Smooth muscle cell (in vitro differentiated cells): ENCODE data around the gene LAMA5. TPM values are rescaled to one million over a fixed set of nuclear protein-coding genes. Genes with fewer than 3 reads are reported as not detected.

Experiments used
- DNase-seq: peaks from one replicate; lab custom pipeline; 2025; ENCODE audit not compliant: unreplicated experiment; lab: John Stamatoyannopoulos, UW
- H2AFZ ChIP-seq: fragments of 200-600 bp; sonication (generic); 2 replicates; pipeline ENCODE4 v1.6.0; 2016; ENCODE audit warnings: antibody characterized with exemption, low read depth, mild to moderate bottlenecking
- H3F3A ChIP-seq: fragments of 200-600 bp; sonication (generic); 2 replicates; pipeline ENCODE4 v1.6.0; 2017; ENCODE audit warnings: antibody characterized with exemption, low read depth
- H3K27ac ChIP-seq: fragments of 200-600 bp; sonication (generic); 2 replicates; pipeline ENCODE4 v1.5.1; 2016; ENCODE audit warnings: low read depth, mild to moderate bottlenecking
- H3K27me3 ChIP-seq: fragments of 200-600 bp; sonication (generic); 2 replicates; pipeline ENCODE4 v1.6.1; 2016; ENCODE audit warnings: low read depth, mild to moderate bottlenecking
- H3K36me3 ChIP-seq: fragments of 200-600 bp; sonication (generic); 2 replicates; pipeline ENCODE4 v1.5.1; 2016; ENCODE audit warnings: low read depth
- H3K4me1 ChIP-seq: fragments of 200-600 bp; sonication (generic); 2 replicates; pipeline ENCODE4 v1.5.1; 2016; ENCODE audit warnings: low read depth
- H3K4me2 ChIP-seq: fragments of 200-600 bp; sonication (generic); 2 replicates; pipeline ENCODE4 v1.6.0; 2016; ENCODE audit warnings: mild to moderate bottlenecking
- H3K4me3 ChIP-seq: fragments of 200-600 bp; sonication (generic); 2 replicates; pipeline ENCODE4 v1.5.1; 2016; ENCODE audit warnings: mild to moderate bottlenecking
- H3K79me2 ChIP-seq: fragments of 200-600 bp; sonication (generic); 2 replicates; pipeline ENCODE4 v1.6.0; 2016; ENCODE audit warnings: low read depth, mild to moderate bottlenecking
- H3K9ac ChIP-seq: fragments of 200-600 bp; sonication (generic); 2 replicates; pipeline ENCODE4 v1.6.0; 2016; ENCODE audit warnings: low read depth
- H3K9me3 ChIP-seq: fragments of 200-600 bp; sonication (generic); replicated peaks from 2 replicates; pipeline ENCODE4 v1.5.1; 2016; ENCODE audit warnings: low read depth
- H4K20me1 ChIP-seq: fragments of 200-600 bp; sonication (generic); 2 replicates; pipeline ENCODE4 v1.6.0; 2016; ENCODE audit warnings: low read depth
- WGBS: methylation state at CpG from one replicate; pipeline ENCODE4 v1.1.7; 2016; ENCODE audit warnings: low lambda C conversion rate; 5-methylcytosine and 5-hydroxymethylcytosine counted together
- polyA plus RNA-seq: library from polyadenylated mRNA; unstranded; fragments of >200 nt; fragmentation: Nextera tagmentation; extraction: Ambion mirVana; gene quantifications from 2 replicates; pipeline ENCODE4 v1.2.1, GENCODE V29; 2016
- total RNA-seq: library from RNA; depleted of rRNA; stranded (reverse); fragments of >200 nt; gene quantifications from 2 replicates; pipeline ENCODE4 v1.2.3, GENCODE V29; 2014
- TF ChIP-seq, protein P1 (sequence below): fragments of 200-600 bp; sonication (generic); IDR thresholded peaks from 2 replicates; pipeline ENCODE4 v1.5.1; 2017; ENCODE audit warnings: borderline replicate concordance, mild to moderate bottlenecking, antibody characterized with exemption; ENCODE audit not compliant: insufficient read depth, poor library complexity, severe bottlenecking

Gene LAMA5
- total and polyA plus RNA-seq, 2 experiments from 2014 or later: 27.5 to 27.6 TPM

DNA sequence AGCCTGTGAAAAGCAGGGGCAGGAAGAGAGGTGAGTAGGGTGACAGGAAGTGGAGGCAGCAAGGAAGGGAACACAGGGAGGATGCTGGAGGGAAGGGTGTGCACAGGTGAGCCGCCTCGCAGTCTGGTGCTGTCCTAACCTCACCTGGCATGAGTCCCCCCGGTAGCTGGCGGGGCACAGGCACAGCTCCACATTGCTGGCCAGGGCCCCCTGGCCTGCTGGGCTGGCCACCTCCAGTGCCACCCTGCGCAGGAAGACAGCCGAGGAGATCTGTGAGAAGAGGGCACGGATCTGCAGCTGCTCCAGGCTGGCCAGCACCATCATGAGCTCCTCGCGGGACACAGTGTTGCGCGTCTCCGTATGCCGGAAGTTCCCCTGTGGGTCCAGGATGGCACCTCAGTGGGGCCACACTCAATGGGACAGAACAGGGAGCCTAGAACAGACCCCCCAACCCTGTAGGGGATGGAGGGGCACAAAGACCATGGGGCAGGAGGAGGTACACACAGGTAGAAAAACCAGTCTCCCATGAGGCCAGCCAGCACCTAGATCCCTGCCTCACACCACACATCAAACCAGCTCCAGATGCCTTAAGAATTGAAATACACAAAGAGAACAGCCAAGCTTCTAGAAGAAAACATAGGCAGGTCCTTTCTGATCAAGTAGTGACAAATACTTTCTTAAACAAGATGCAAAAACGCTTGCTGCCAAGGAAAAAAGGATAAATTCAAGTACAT lies 41.8 kb downstream of the LAMA5 start:
- no peak overlapping the region for H3K27ac ChIP-seq
- 89% methylated on average over 14 of the region's 14 CpGs for WGBS
- DNase-seq: no peak
- H3K4me2 ChIP-seq: no peak overlapping the region
- H3F3A ChIP-seq: no peaks in the 10 kb centered on the region
- no peaks in the 10 kb centered on the region for H3K79me2 ChIP-seq
- no peaks in the 10 kb centered on the region for H3K9me3 ChIP-seq
- H3K36me3 ChIP-seq: no peaks in the 10 kb centered on the region
- H3K9ac ChIP-seq: no peak overlapping the region
- TF ChIP-seq, protein P1, sequence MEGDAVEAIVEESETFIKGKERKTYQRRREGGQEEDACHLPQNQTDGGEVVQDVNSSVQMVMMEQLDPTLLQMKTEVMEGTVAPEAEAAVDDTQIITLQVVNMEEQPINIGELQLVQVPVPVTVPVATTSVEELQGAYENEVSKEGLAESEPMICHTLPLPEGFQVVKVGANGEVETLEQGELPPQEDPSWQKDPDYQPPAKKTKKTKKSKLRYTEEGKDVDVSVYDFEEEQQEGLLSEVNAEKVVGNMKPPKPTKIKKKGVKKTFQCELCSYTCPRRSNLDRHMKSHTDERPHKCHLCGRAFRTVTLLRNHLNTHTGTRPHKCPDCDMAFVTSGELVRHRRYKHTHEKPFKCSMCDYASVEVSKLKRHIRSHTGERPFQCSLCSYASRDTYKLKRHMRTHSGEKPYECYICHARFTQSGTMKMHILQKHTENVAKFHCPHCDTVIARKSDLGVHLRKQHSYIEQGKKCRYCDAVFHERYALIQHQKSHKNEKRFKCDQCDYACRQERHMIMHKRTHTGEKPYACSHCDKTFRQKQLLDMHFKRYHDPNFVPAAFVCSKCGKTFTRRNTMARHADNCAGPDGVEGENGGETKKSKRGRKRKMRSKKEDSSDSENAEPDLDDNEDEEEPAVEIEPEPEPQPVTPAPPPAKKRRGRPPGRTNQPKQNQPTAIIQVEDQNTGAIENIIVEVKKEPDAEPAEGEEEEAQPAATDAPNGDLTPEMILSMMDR: no peak
- no peaks in the 10 kb centered on the region for H3K4me1 ChIP-seq
- H3K27me3 ChIP-seq: no peaks in the 10 kb centered on the region
- no peak overlapping the region for H2AFZ ChIP-seq
- no peaks in the 10 kb centered on the region for H4K20me1 ChIP-seq
- H3K4me3 ChIP-seq: no peak overlapping the region

GRCh38 chr20:62323980-62324906 lies 42.9 kb downstream of the LAMA5 start:
- Histone ChIP-seq H3K4me3 (no peak overlapping the region), H3K27me3 (no peaks in the 10 kb centered on the region), H3K79me2 (no peaks in the 10 kb centered on the region), H3K27ac (no peak overlapping the region), H3K36me3 (no peaks in the 10 kb centered on the region), H3F3A (no peaks in the 10 kb centered on the region), H3K4me1 (no peaks in the 10 kb centered on the region), H3K4me2 (no peak overlapping the region), H3K9ac (no peak overlapping the region), H3K9me3 (no peaks in the 10 kb centered on the region), H2AFZ (no peak overlapping the region), H4K20me1 (no peaks in the 10 kb centered on the region)
- TF ChIP-seq, protein P1: no peak
- 93% methylated on average over 25 of the region's 25 CpGs for WGBS
- DNase-seq: no peak

GRCh38 chr20:62323146-62323979 lies 43.7 kb downstream of the LAMA5 start:
- no peak overlapping the region for H3K4me2 ChIP-seq
- WGBS: 95% methylated on average over 43 of the region's 52 CpGs
- H3K79me2 ChIP-seq: no peaks in the 10 kb centered on the region
- TF ChIP-seq, protein P1: no peak
- no peak overlapping the region for H3K9ac ChIP-seq
- no peak overlapping the region for H3K27ac ChIP-seq
- no peak overlapping the region for H2AFZ ChIP-seq
- H3K9me3 ChIP-seq: no peaks in the 10 kb centered on the region
- no peaks in the 10 kb centered on the region for H3K36me3 ChIP-seq
- H4K20me1 ChIP-seq: no peaks in the 10 kb centered on the region
- H3K27me3 ChIP-seq: no peaks in the 10 kb centered on the region
- DNase-seq: no peak
- no peaks in the 10 kb centered on the region for H3F3A ChIP-seq
- H3K4me3 ChIP-seq: no peak overlapping the region
- no peaks in the 10 kb centered on the region for H3K4me1 ChIP-seq
